Measurements from ENCODE around the gene JAKMIP1.

DNA sequence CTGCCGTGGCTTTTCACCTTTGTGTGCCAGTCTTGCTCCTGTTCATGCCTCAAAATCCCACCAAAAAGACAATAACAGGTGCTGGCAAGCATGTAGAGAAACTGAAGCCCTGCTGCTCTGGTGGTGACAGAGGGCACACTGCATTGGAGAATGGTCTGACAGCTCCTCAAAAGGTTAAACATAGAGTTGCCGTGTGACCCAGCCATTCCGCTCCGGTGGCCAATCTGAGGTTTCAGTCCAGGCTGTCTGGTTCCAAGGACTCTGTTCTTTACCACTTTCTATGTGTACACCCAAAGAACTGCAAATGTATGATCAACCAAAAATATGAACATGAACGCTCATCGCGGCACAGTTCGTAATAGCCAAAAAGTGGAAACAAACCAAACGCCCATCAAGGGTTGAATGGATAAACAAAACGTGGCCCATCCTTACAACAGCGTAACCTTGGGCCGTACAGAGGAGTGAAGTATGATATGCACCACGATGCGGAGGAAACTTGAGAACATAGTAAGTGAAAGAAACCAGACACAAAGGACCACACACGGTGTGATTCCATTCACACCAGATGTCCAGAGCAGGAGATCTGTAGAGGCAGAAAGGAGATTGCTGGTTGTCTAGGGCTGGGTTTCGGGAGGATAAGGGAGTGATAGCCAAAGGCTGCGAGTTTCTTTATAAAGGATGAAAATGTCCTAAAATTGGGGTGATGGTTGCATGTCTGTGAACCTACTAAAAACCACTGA lies 35.7 kb upstream of the JAKMIP1 start:
- no peak for TF ChIP-seq EZH2 (IDR thresholded peaks at IDR 0.05; ENCODE audit: borderline replicate concordance, insufficient read depth, low read depth, low read length, poor library complexity, severe bottlenecking)
- TF ChIP-seq, protein P1, sequence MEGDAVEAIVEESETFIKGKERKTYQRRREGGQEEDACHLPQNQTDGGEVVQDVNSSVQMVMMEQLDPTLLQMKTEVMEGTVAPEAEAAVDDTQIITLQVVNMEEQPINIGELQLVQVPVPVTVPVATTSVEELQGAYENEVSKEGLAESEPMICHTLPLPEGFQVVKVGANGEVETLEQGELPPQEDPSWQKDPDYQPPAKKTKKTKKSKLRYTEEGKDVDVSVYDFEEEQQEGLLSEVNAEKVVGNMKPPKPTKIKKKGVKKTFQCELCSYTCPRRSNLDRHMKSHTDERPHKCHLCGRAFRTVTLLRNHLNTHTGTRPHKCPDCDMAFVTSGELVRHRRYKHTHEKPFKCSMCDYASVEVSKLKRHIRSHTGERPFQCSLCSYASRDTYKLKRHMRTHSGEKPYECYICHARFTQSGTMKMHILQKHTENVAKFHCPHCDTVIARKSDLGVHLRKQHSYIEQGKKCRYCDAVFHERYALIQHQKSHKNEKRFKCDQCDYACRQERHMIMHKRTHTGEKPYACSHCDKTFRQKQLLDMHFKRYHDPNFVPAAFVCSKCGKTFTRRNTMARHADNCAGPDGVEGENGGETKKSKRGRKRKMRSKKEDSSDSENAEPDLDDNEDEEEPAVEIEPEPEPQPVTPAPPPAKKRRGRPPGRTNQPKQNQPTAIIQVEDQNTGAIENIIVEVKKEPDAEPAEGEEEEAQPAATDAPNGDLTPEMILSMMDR (IDR thresholded peaks at IDR 0.05), result no peak
